Measurements from ENCODE around the gene TAAR6.

- TF ChIP-seq POLR2AphosphoS5 (IDR thresholded peaks at IDR 0.05; ENCODE audit: low read depth) = no peak
- no peak for TF ChIP-seq CTCF (IDR thresholded peaks at IDR 0.05; ENCODE audit: insufficient read depth, low read length)
These were observed 46.6 kb downstream of the TAAR6 start for GRCh38 chr6:132616677-132617076.
